T47D (cell line): ENCODE results near the gene KCND3.

Experiments used
- DNase-seq, 2 experiments: peaks; one replicate each; pipeline versions ENCODE4 v3.0.0 to v3.0.0-alpha.2; 2011 to 2012; ENCODE audit warnings: low read depth in 1 of 2, low spot score in 1 of 2
- JUND ChIP-seq: IDR thresholded peaks from 2 replicates; pipeline ENCODE4 v1.6.1; 2012; ENCODE audit warnings: low read depth
- in situ Hi-C: cut with HindIII; loops from 2 replicates; pipeline ENCODE4 v1.10.0; 2016; ENCODE audit warnings: low sequenced_read_pairs, low pct_unique_long_range_greater_than_20kb

The KCND3 gene

DNA sequence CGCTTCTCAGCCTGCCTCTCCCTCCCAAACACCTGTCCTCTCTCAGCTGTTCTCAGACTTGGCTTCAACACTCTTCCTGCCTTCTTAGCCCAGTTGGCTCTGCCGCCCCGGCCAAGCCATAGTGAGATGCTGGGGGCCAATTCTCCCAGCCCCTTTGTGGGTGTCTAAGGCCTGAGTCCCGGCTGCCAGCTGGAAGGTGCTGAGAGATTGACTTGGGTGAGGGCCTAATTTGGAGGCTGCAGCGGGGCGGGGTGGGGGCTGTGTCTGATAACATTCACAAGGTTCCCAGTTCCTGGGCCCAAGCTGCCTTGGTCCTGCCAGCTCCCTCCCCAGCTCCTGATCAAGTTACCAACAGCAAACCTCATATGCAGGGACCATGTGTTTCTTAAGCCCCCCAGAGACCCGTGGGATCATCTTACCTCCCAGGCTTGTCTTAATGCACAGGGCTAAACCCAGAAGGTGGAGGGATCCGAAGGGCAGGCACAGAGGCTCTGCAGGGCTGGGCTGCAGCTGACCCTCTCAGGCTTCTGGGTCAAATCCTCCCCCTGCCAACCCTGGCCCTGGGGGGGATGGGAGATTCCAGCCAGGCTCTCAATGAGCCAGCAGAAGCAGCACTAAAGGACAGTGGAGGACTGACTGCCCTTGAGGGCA is 260.1 kb downstream of the KCND3 start:
- no peak for TF ChIP-seq JUND
- no peak for DNase-seq
- in situ Hi-C loops: no loop called here

DNA sequence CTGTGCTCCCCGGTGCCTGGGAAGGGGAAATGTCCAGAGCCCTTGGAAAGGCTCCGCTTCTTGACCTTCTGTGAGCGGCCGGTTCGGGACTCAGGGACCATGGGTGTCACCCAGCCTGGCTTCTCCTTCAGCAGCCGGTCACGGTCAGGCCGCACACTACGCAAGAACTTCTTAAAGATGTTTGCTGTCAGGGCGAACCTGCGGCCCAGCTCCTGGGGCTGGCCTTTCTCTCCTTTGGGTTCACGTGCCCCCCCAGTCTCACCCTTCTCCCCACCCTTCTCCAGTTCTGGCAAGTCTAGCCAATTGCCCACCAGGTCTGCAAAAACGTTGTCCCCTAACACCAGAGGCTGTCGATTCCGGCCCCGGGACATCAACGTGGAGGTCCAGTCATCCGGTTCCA is 262.4 kb downstream of the KCND3 start:
- in situ Hi-C loops: no loop called here
- DNase-seq: no peak
- no peak for TF ChIP-seq JUND

DNA sequence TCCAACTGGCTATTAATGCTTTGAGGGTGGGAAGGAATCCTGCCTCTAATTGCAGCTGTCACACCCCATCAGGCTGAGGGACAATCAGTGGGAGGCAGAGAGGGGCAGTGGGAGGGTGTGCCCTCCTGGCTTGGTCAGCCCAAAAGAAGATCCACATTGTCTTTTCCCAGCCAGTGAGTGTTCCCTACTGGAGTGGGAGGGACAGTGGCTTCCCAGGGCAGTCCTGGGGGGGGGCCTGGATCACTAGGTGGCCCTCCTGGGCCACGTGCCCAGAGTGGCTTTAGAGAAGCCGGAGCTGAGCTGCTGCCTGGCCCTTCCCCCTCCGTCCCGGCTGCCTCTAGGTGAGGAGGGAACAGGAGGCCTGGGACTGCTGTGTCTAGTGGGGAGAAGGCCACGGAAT is 264.3 kb downstream of the KCND3 start:
- in situ Hi-C loops: no loop called here
- DNase-seq: no peak
- no peak for TF ChIP-seq JUND

DNA sequence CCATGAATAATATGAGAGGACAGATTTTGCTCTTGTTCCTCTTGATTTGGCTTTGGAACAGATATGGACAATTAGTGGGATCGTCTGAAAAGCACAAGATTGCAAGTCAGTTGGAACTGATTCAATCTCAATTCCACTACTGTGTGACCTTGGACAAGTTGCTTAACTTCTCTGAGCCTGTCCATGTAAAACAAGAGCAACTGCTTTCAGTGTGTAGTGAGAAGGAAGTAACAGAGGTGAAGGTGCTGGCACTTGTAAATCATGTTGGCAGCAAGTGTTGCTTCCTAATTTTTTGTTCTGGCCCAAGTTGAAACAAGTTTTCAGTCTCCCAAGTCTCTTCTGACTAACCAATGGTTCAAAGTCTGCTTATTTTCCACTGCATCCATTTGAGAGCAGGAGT is 265.6 kb downstream of the KCND3 start:
- DNase-seq: no peak
- no peak for TF ChIP-seq JUND
- in situ Hi-C loops: no loop called here

DNA sequence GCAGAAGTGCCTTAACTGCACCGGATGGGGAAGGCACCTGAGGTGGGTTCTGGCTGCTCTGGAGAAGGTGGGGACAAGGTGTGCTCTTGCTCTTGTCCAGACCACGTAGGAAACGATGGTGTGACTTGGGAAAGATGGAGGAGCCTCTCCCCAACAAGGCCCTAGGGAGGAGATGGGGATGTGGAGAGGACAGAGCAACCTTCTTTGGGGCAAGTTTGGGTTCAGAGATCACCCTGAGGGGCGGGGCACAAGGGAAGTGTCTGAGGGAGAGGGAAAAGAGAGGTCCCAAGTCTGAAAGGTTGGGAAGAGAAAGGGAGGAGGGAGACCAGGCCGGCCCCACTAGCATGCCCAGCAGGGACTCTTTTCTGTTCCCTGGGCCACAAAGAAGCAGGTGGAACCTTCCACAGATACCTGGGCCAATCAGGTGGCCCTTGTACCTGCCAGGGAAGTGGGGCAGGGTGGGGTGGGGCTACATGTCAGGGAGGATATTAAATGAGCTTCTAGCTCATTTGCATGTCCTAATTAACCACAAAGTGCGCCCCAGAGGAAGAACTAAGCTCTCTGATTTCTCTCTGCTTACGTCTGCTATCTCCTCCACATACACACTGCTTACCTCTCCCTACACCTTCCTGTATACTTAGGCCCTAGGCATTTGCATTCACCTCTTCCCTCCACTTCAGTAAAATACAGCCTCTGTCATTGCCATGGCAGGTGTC is 266.2 kb downstream of the KCND3 start:
- in situ Hi-C loops: no loop called here
- no peak for TF ChIP-seq JUND
- no peak for DNase-seq

DNA sequence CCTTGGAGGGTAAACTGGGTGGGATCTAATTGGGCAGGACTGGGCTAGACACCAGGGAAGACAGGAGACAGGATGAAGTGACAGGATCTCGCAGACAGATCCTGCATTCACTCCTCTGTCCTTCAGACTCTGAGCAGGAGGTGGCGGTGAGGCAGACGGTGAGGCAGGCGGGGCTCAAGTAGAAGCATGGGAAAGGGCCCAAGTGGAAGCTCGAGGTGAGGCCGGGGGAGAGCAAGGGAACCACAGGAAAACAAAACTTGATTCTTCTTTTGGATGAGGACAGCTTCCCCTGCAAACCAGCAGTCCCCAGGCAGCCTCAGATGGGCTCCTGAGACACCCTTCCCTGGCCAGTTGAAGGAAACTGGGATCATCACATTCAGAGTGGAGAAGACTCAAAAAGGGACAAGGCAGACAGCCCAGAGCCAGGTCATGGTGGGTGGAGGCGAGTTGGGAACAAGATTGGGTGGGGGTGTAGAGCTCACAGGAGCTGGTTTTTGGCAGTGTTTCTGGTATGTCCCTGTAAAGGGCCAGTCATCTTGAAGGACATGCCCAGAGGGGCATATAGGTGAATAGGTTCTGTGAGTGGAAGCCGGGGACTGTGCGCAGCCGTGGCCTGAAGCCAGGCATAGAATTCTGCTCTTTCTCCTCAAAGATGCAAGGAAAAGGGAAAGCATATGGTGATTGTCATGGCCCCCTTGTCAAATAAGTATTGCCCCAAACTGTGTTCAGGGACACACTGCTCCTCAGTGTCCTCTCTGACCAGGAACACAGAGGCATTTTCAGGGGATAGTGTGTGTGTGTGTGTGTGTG is 268.3 kb downstream of the KCND3 start:
- in situ Hi-C loops: no loop called here
- no peak for TF ChIP-seq JUND
- peak in 1 of 2 experiments; percentile 19 for DNase-seq
